ENCODE data around the gene PLAC8L1. TPM values are rescaled to one million over a fixed set of nuclear protein-coding genes. Genes with fewer than 3 reads are reported as not detected.

The PLAC8L1 gene
- total RNA-seq, 1 experiment from 2014 or later, result 0.77 TPM

DNA sequence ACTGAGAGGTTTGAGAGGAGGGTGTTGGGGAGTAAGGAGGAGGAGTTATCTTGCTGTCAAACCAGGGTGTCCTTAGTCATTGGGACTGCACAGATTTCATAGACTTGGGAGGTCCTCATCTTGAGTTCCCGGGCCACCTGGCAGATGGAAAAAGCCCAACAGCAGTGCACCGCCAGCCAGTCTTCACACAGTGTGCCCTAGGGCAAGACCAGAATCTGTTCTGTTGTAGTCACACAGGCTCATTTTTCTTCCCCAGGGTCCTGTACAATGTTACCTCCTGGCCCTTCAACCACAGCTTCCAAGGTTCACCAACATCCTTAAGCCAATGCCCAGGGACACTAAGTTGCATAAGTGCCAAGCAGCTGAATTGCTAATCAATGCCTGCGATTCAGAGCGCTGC is 21.0 kb downstream of the PLAC8L1 start (continued):
- TF ChIP-seq, protein P1, sequence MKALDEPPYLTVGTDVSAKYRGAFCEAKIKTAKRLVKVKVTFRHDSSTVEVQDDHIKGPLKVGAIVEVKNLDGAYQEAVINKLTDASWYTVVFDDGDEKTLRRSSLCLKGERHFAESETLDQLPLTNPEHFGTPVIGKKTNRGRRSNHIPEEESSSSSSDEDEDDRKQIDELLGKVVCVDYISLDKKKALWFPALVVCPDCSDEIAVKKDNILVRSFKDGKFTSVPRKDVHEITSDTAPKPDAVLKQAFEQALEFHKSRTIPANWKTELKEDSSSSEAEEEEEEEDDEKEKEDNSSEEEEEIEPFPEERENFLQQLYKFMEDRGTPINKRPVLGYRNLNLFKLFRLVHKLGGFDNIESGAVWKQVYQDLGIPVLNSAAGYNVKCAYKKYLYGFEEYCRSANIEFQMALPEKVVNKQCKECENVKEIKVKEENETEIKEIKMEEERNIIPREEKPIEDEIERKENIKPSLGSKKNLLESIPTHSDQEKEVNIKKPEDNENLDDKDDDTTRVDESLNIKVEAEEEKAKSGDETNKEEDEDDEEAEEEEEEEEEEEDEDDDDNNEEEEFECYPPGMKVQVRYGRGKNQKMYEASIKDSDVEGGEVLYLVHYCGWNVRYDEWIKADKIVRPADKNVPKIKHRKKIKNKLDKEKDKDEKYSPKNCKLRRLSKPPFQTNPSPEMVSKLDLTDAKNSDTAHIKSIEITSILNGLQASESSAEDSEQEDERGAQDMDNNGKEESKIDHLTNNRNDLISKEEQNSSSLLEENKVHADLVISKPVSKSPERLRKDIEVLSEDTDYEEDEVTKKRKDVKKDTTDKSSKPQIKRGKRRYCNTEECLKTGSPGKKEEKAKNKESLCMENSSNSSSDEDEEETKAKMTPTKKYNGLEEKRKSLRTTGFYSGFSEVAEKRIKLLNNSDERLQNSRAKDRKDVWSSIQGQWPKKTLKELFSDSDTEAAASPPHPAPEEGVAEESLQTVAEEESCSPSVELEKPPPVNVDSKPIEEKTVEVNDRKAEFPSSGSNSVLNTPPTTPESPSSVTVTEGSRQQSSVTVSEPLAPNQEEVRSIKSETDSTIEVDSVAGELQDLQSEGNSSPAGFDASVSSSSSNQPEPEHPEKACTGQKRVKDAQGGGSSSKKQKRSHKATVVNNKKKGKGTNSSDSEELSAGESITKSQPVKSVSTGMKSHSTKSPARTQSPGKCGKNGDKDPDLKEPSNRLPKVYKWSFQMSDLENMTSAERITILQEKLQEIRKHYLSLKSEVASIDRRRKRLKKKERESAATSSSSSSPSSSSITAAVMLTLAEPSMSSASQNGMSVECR (CRISPR knock-in tag; IDR thresholded peaks at IDR 0.05; ENCODE audit: borderline replicate concordance), result no peak
- TF ChIP-seq ELF4 (CRISPR knock-in tag; IDR thresholded peaks at IDR 0.05; ENCODE audit: low read depth) (no peak), TEAD4 (CRISPR knock-in tag; IDR thresholded peaks at IDR 0.05) (no peak)

DNA sequence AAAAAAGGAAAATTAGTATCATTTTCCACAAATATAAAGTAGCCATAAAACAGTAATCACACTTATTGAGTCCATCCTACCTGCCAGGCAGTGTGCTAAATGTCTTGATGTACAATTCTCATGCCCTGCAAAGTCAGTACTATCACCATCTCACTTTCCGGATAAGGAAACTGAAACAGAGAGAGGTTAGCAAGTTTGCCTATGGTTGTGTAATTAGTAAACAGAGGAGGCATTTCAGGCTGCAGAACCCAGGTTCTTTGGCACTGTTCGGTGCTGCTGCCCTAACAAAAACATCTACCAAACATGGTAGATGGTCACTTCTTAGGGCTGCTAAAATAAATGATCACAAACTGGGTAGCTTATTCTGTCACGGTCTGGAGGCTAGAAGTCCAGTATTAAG is 22.6 kb downstream of the PLAC8L1 start:
- Mint-ChIP-seq H3K27ac (no peak overlapping the region), H3K27me3 (ENCODE audit: low read depth) (peaks cover 14% of the 10 kb centered on the region), H3K4me3 (no peak overlapping the region), H3K36me3 (no peaks in the 10 kb centered on the region), H3K9me3 (0 out of 2 replicates have a peak, but pooled peaks cover 3% of the 10 kb centered on the region), H3K4me1 (peaks cover 24% of the 10 kb centered on the region)
- TF ChIP-seq, protein P2, sequence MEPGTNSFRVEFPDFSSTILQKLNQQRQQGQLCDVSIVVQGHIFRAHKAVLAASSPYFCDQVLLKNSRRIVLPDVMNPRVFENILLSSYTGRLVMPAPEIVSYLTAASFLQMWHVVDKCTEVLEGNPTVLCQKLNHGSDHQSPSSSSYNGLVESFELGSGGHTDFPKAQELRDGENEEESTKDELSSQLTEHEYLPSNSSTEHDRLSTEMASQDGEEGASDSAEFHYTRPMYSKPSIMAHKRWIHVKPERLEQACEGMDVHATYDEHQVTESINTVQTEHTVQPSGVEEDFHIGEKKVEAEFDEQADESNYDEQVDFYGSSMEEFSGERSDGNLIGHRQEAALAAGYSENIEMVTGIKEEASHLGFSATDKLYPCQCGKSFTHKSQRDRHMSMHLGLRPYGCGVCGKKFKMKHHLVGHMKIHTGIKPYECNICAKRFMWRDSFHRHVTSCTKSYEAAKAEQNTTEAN (CRISPR knock-in tag; IDR thresholded peaks at IDR 0.05), result no peak
- no peak for TF ChIP-seq TCF7 (CRISPR knock-in tag; IDR thresholded peaks at IDR 0.05; ENCODE audit: low read depth)
- no peak for TF ChIP-seq OVOL2 (CRISPR knock-in tag; IDR thresholded peaks at IDR 0.05; ENCODE audit: borderline replicate concordance)
- TF ChIP-seq, protein P3, sequence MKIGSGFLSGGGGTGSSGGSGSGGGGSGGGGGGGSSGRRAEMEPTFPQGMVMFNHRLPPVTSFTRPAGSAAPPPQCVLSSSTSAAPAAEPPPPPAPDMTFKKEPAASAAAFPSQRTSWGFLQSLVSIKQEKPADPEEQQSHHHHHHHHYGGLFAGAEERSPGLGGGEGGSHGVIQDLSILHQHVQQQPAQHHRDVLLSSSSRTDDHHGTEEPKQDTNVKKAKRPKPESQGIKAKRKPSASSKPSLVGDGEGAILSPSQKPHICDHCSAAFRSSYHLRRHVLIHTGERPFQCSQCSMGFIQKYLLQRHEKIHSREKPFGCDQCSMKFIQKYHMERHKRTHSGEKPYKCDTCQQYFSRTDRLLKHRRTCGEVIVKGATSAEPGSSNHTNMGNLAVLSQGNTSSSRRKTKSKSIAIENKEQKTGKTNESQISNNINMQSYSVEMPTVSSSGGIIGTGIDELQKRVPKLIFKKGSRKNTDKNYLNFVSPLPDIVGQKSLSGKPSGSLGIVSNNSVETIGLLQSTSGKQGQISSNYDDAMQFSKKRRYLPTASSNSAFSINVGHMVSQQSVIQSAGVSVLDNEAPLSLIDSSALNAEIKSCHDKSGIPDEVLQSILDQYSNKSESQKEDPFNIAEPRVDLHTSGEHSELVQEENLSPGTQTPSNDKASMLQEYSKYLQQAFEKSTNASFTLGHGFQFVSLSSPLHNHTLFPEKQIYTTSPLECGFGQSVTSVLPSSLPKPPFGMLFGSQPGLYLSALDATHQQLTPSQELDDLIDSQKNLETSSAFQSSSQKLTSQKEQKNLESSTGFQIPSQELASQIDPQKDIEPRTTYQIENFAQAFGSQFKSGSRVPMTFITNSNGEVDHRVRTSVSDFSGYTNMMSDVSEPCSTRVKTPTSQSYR (CRISPR knock-in tag; IDR thresholded peaks at IDR 0.05), result no peak
- no peak for TF ChIP-seq GRHL2 (CRISPR knock-in tag; IDR thresholded peaks at IDR 0.05; ENCODE audit: insufficient replicate concordance, severe bottlenecking)
- no peak for TF ChIP-seq ZNF232 (CRISPR knock-in tag; IDR thresholded peaks at IDR 0.05)
- TF ChIP-seq, protein P4, sequence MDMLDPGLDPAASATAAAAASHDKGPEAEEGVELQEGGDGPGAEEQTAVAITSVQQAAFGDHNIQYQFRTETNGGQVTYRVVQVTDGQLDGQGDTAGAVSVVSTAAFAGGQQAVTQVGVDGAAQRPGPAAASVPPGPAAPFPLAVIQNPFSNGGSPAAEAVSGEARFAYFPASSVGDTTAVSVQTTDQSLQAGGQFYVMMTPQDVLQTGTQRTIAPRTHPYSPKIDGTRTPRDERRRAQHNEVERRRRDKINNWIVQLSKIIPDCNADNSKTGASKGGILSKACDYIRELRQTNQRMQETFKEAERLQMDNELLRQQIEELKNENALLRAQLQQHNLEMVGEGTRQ (CRISPR knock-in tag; IDR thresholded peaks at IDR 0.05), result no peak
- no peak for ATAC-seq
- no peak for DNase-seq (ENCODE audit: low spot score)
- CTCF ChIA-PET, result no interaction called here
- POLR2A ChIA-PET, result no interaction called here

DNA sequence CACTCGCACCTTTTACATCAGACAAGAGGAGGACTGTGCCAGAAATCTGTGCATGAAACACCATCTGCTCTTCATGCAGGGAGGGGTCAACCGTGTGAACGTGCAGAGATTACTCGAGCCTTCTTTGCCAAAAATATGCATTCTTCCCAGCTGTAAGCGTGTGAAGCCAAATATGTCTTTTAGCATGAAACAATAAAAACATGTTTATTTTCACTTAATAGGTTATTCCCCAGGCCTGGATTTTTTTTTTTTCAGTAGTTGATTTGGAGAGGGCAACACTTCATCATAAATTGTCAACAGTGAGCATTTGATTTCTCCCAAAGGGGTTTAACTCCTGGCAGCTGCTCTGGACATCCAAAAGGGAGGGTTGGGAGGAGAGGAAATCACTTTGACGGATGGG is 23.8 kb downstream of the PLAC8L1 start:
- CTCF ChIA-PET, result no interaction called here
- no peak for ATAC-seq
- POLR2A ChIA-PET, result no interaction called here
- Mint-ChIP-seq H3K27me3 (ENCODE audit: low read depth) (peaks cover 25% of the 10 kb centered on the region), H3K36me3 (no peaks in the 10 kb centered on the region), H3K4me3 (no peak overlapping the region), H3K27ac (no peak overlapping the region), H3K9me3 (0 out of 2 replicates have a peak, but pooled peaks cover 3% of the 10 kb centered on the region), H3K4me1 (peaks cover 33% of the 10 kb centered on the region)
- DNase-seq (ENCODE audit: low spot score), result no peak
- TF ChIP-seq, protein P5, sequence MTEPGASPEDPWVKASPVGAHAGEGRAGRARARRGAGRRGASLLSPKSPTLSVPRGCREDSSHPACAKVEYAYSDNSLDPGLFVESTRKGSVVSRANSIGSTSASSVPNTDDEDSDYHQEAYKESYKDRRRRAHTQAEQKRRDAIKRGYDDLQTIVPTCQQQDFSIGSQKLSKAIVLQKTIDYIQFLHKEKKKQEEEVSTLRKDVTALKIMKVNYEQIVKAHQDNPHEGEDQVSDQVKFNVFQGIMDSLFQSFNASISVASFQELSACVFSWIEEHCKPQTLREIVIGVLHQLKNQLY (CRISPR knock-in tag; IDR thresholded peaks at IDR 0.05), result no peak
- TF ChIP-seq, protein P1 (CRISPR knock-in tag; IDR thresholded peaks at IDR 0.05; ENCODE audit: borderline replicate concordance), result no peak
- TF ChIP-seq FOXP4 (CRISPR knock-in tag; IDR thresholded peaks at IDR 0.05), result no peak
- no peak for TF ChIP-seq SOX15 (CRISPR knock-in tag; IDR thresholded peaks at IDR 0.05)
- TF ChIP-seq, protein P6, sequence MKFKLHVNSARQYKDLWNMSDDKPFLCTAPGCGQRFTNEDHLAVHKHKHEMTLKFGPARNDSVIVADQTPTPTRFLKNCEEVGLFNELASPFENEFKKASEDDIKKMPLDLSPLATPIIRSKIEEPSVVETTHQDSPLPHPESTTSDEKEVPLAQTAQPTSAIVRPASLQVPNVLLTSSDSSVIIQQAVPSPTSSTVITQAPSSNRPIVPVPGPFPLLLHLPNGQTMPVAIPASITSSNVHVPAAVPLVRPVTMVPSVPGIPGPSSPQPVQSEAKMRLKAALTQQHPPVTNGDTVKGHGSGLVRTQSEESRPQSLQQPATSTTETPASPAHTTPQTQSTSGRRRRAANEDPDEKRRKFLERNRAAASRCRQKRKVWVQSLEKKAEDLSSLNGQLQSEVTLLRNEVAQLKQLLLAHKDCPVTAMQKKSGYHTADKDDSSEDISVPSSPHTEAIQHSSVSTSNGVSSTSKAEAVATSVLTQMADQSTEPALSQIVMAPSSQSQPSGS (CRISPR knock-in tag; IDR thresholded peaks at IDR 0.05; ENCODE audit: borderline replicate concordance, low read depth), result no peak
